Measurements from ENCODE around the gene TXNDC16. TPM values are rescaled to one million over a fixed set of nuclear protein-coding genes. Genes with fewer than 3 reads are reported as not detected.

TXNDC16 gene
- total RNA-seq, 4 donors from 2014 or later: 3.7 to 14.1 (median 7.4) TPM

- TF ChIP-seq, protein P1, sequence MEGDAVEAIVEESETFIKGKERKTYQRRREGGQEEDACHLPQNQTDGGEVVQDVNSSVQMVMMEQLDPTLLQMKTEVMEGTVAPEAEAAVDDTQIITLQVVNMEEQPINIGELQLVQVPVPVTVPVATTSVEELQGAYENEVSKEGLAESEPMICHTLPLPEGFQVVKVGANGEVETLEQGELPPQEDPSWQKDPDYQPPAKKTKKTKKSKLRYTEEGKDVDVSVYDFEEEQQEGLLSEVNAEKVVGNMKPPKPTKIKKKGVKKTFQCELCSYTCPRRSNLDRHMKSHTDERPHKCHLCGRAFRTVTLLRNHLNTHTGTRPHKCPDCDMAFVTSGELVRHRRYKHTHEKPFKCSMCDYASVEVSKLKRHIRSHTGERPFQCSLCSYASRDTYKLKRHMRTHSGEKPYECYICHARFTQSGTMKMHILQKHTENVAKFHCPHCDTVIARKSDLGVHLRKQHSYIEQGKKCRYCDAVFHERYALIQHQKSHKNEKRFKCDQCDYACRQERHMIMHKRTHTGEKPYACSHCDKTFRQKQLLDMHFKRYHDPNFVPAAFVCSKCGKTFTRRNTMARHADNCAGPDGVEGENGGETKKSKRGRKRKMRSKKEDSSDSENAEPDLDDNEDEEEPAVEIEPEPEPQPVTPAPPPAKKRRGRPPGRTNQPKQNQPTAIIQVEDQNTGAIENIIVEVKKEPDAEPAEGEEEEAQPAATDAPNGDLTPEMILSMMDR (IDR thresholded peaks at IDR 0.05): no peak
- no peak for TF ChIP-seq POLR2A (IDR thresholded peaks at IDR 0.05)
- H3K9me3 ChIP-seq: no peaks in the 10 kb centered on the region
- intact Hi-C loops (cut with DNase I): no loop called here
- no peaks in the 10 kb centered on the region for H3K36me3 ChIP-seq
- H3K27me3 ChIP-seq: no peaks in the 10 kb centered on the region
- no peaks in the 10 kb centered on the region for H3K4me1 ChIP-seq
- no peak overlapping the region for H3K27ac ChIP-seq
- no peak for DNase-seq
- WGBS, 2 donors: 82% methylated on average over 7 of the region's 7 CpGs
- no peak overlapping the region for H3K4me3 ChIP-seq (replicated peaks in 1 of 3)
These were observed 6.6 kb downstream of the TXNDC16 start for GRCh38 chr14:52545584-52546317.

DNA sequence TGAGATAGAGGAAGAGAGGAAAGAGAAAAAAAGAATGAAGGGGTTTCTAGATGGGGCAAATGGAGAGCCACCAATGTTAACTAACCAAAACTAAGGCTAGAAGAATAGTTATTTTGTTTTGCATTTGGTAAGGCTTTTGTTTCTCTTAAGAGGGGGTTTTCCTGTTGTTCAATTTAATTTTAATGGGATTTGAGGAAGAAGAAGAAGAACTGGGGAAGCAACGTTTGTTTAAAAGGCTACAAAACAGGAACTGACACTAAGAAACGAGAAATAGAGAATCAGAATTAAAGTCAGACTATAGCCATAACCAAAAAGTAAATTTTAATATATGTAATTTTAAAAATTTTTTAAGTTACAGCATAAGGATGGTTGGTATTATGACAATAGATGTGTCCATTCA is 13.7 kb downstream of the TXNDC16 start:
- intact Hi-C loops (cut with DNase I): no loop called here
- 76 to 77% methylated on average over 2 of the region's 2 CpGs for WGBS, 2 donors
- H3K9me3 ChIP-seq: no peaks in the 10 kb centered on the region
- no peak overlapping the region for H3K4me3 ChIP-seq (replicated peaks in 1 of 3)
- no peaks in the 10 kb centered on the region for H3K27me3 ChIP-seq
- H3K36me3 ChIP-seq: no peaks in the 10 kb centered on the region
- TF ChIP-seq, protein P1 (IDR thresholded peaks at IDR 0.05): no peak
- TF ChIP-seq POLR2A (IDR thresholded peaks at IDR 0.05): no peak
- H3K4me1 ChIP-seq: no peaks in the 10 kb centered on the region
- no peak for DNase-seq
- H3K27ac ChIP-seq: no peak overlapping the region

GRCh38 chr14:52536269-52536668 is 16.0 kb downstream of the TXNDC16 start:
- TF ChIP-seq POLR2A (IDR thresholded peaks at IDR 0.05): no peak
- TF ChIP-seq, protein P1 (IDR thresholded peaks at IDR 0.05): no peak
- Histone ChIP-seq H3K27me3 (no peaks in the 10 kb centered on the region), H3K36me3 (no peaks in the 10 kb centered on the region), H3K4me1 (no peaks in the 10 kb centered on the region), H3K9me3 (no peaks in the 10 kb centered on the region), H3K27ac (no peak overlapping the region), H3K4me3 (replicated peaks in 1 of 3) (no peak overlapping the region)
- DNase-seq: no peak
- WGBS, 2 donors: 95 to 96% methylated on average over 3 of the region's 3 CpGs
- intact Hi-C loops (cut with DNase I): no loop called here

GRCh38 chr14:52531481-52531880 is 20.8 kb downstream of the TXNDC16 start:
- no peak overlapping the region for H3K4me3 ChIP-seq (replicated peaks in 1 of 3)
- no peaks in the 10 kb centered on the region for H3K4me1 ChIP-seq
- intact Hi-C loops (cut with DNase I): no loop called here
- H3K36me3 ChIP-seq: no peaks in the 10 kb centered on the region
- no peak for TF ChIP-seq POLR2A (IDR thresholded peaks at IDR 0.05)
- TF ChIP-seq, protein P1 (IDR thresholded peaks at IDR 0.05): no peak
- DNase-seq: no peak
- no peaks in the 10 kb centered on the region for H3K27me3 ChIP-seq
- no peak overlapping the region for H3K27ac ChIP-seq
- no peaks in the 10 kb centered on the region for H3K9me3 ChIP-seq

- 95 to 97% methylated on average over 4 of the region's 4 CpGs for WGBS, 2 donors
- Histone ChIP-seq H3K9me3 (no peaks in the 10 kb centered on the region), H3K27ac (no peak overlapping the region), H3K4me3 (replicated peaks in 1 of 3) (no peak overlapping the region), H3K36me3 (no peaks in the 10 kb centered on the region), H3K27me3 (no peaks in the 10 kb centered on the region), H3K4me1 (no peaks in the 10 kb centered on the region)
- no peak for DNase-seq
- intact Hi-C loops (cut with DNase I): no loop called here
- TF ChIP-seq, protein P1 (IDR thresholded peaks at IDR 0.05): no peak
- TF ChIP-seq POLR2A (IDR thresholded peaks at IDR 0.05): no peak
These were observed 25.3 kb downstream of the TXNDC16 start for GRCh38 chr14:52527052-52527451.
